Pulmonary artery endothelial cell (primary cell): ENCODE measurements around the gene COMTD1. TPM values are rescaled to one million over a fixed set of nuclear protein-coding genes. Genes with fewer than 3 reads are reported as not detected.

Experiments
- DNase-seq: peaks from one replicate; pipeline ENCODE4 v3.0.0-alpha.2; 2011; ENCODE audit warnings: low read depth, low spot score
- total RNA-seq: library from RNA; depleted of rRNA; stranded (reverse); fragments of >200 nt; gene quantifications from 2 replicates; pipeline ENCODE4 v1.2.3, GENCODE V29; 2014

The COMTD1 gene
- total RNA-seq, 1 donor from 2014 or later: 10.1 TPM

GRCh38 chr10:75245354-75246250 lies 9.8 kb upstream of the COMTD1 start:
- DNase-seq: no peak

GRCh38 chr10:75244487-75245353 lies 9.0 kb upstream of the COMTD1 start:
- no peak for DNase-seq

DNA sequence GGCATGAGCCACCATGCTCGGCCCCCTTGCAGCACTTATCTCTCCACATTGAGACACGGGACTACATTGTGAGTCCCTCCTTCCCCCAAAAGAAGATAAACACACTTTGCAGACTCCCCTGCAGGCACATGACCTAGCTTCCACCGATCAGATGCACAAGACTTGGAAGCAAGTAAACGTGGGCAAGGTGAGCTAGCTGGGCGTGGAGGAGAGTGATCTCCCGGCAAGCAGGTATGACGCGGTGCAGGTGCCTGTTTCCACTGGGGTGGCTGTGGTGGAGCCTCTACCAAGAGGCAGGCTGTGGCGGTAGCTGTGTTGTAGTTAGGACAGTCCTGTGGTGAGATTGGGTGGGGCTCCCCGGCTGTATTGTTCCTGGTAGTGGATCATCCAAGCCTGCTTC lies 7.7 kb upstream of the COMTD1 start:
- DNase-seq: no peak

DNA sequence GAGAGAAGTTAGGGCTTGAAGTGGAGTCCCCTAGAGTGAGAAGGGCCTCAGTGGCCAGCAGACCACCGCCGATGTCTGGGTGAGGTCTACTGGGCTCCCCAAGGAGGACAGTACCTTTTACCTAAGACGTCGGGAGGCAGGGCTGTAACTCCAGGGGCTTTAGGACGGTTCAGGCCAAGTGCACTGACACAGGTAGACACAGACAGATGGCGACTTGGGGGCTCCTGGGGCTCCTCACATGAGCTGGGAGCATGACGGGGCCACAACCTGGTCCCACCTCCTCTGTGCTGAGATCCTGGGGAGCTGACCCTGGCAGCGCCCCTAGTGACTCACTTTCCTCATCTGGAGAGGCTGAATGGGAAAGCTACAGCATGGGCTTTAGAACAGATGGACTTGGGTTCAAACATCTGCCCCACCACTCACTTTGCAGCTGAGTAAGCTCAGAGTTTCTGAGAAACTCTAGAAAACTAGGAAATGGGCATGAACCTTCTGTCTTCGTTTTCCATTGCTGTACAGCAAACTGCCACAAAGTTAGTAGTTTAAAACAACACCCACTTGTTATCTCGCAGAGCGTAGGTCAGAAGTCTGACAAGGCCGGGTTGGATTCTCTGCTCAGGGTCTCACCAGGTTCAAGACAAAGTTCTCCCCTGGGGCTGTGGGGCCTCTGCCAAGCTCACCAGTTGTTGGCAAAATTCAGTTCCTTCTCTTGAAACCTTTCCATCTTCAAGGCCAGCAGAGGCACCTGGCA lies 4.7 kb upstream of the COMTD1 start:
- DNase-seq: no peak

GRCh38 chr10:75239096-75239790 lies 3.5 kb upstream of the COMTD1 start:
- DNase-seq: no peak

DNA sequence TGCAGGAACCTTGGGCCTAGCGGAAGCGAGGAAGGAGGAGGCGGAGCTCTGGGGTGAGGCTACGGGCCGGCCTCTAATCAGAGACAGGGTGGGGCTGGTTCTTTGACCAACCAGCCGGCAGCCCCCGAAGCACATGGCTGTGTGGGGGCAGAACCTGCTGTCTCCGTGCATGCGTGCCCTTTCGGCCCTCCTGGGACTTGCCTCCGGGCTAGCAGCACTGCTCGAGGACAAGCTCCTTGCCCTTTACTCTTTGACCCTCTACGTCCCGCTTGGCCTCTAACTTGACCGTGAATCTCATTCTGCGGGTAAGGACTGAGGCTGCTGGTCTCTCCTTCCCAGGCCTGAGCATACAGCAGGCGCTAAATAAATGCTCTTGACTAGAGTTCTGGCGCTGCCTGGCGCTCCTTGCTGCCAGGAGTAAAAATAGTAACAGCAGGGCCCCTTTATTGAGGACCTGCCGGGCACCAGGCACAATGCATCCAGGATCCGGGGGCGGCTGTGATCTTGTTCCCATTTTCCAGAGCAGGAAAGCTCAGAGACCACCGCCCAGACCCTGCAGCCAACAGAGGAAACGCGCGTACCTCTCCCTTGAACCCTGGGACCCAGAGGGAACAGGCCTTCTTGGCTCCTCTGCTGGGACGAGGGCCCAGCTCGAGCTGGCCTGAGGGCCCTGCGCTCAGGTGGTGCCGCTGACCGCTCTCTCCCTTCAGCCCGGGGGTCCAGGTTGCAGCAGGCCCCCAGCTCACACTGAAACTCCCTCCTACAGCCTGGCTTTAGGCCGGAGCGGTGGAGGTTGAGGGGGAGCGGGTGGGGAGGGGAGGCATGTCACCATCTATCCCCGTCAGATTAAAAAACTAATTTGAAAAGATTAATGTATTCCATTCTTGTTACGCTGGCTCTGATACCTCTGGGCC lies 2.7 kb upstream of the COMTD1 start:
- DNase-seq: no peak

- DNase-seq: no peak
Measured at GRCh38 chr10:75236178-75236825, 545 bp upstream of the COMTD1 start.

DNA sequence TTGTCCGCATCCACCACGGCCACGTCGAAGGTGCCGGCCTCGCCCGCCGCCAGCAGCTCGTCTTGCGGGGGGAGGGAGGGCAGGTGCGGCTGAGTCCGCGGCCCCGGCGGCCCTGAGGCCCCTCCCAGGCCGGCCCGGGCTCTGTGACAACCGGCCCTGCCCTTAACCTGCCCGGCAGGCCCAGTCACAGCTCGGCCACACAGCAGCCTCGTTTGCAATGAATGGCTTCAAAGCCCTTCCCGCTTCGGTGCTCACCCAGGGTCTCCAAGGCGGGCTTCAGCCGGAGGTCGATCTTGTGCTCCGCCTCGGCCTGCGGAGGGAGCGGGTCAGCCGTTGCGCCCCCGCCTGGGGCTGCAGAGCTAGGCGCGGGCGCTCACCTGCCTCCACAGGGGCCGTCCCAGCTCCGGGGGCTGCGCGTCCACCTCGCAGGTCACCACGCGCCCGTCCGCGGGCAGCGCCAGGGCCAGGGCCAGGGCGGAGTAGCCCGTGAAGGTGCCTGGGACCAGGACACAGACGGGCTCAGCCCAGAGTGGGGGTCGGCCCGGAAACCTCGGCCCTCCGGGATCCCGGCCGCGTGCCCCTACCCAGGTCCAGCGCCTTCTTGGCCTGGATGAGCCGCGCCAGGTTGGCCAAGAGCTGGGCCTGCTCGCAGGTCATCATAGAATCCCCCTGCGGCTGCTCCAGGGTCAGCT lies 928 bp downstream of the COMTD1 start:
- no peak for DNase-seq

DNA sequence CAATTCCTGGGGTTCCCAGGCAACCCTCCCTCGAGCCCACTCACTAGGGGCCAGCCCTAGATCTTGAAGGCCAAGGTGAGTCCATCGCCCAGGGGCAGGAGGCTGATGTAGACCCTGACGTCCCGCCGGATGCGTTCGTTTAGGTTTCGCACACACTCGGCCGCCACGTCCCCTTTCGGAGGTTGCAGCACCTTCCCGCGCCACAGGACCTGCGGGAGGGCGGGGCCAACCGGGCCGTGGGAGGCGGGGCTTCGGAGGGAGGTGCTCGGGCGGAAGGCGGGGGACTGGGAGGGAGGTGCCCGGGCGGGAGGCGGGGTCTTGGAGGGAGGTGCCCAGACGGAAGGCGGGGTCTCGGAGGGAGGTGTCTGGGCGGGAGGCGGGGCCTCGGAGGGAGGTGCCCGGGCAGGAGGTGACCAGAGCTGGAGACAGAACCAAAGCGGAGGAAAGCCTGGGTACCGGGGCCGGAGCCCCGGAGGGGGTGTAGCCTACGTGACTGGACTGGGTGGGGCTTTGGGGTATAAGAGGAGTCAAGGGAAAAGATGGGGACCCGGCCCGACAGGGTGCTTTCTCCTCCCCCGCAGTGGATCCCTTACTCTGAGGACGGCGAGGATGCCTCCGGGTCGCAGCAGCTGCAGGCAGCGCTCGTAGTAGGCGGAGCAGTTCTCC lies 1.6 kb downstream of the COMTD1 start:
- peak; percentile 44 for DNase-seq

DNA sequence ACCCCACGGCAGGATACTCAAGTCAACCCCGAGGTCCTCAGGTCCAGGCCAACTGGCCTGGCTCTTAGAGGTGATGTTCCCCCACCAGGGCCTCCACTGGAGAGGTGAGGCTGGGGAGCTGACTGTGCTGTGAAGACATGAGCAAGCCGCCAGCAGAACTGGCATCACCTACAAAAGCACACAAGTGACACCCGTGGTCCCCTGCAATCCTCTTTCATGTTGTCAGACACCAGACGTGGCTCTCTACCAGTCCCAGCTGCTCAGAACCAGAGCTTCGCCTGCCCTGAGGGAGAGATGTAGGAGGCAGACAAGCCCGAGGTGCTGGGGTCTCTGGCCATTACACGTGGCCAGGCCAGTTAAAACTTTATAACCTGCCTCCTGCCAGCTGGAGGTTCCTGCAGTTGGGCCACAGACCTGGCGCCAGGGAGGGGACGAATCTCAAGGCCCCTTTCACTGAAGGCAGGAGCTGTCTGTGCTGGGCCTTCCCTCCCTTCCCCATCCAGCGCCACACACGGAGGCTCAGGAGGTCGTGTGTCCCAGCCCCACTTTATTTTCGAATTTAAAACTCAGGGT lies 2.2 kb downstream of the COMTD1 start:
- no peak for DNase-seq

- no peak for DNase-seq
Measured at GRCh38 chr10:75231672-75232581, 3.8 kb downstream of the COMTD1 start.

DNA sequence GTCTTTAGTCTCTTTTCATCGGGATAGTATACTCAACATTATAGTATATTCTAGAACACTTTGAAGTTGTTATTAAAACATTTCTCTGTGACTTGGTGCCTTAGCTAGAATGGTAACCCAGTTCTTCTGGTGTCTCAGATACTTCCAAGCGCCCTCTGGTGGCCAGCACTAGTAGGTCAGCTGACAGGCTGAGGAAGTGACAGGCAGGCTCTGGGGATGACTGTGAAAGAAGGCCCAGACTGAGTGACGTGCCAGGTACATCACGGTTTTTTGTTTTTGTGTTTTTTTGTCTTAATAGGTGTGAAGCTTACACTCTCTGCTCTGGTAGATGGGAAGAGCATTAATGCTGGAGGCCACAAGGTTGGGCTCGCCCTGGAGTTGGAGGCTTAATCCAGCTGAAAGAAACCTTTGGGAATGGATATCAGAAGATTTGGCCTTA lies 5.1 kb downstream of the COMTD1 start:
- DNase-seq: peak; percentile 68

DNA sequence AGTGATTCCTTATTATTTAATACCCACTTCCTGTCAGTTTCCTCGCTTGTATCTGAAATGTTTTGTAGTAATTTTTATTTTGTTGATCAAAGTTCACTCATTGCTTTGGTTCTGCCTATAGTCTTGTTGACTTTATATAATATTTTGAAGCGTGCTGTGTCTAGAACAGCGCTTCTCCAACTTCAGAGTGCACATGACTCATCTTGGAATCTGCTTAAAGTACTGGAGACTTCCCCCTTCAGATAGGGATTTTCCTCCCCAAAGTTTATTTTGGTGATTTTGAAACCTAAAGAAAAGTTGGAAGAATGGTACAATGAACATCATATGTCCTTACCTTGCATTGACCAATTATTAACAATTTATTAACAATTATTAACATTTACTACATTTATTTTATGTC lies 5.8 kb downstream of the COMTD1 start:
- no peak for DNase-seq

- DNase-seq: no peak
Measured at GRCh38 chr10:75228834-75229233, 6.9 kb downstream of the COMTD1 start.

- no peak for DNase-seq
Measured at GRCh38 chr10:75228278-75228677, 7.5 kb downstream of the COMTD1 start.

- no peak for DNase-seq
Measured at GRCh38 chr10:75226656-75227055, 9.1 kb downstream of the COMTD1 start.

DNA sequence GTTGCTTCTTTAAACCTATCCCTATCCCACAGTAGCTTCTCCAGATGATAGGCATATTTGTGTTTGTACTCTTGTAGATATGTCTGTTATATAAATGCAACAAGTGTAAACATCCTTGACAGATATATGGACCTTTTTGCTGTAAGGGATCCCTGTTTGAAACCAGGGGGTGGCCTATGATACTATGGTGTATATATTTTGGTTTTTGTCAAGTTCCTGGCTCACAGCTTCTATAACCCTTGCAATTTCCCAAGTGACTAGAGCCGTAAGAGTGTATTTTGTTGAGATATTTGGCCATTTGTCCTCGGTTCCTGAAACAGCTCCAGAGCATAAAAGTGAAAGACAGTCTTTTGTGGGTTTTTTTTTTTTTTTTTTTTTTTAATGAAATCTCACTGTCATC lies 9.7 kb downstream of the COMTD1 start:
- DNase-seq: no peak
